Embryonic facial prominence (tissue), 1 donor: Measurements from ENCODE around the gene RAPGEF2.
"Not testable (repeated sequence)": the region's sequence is repeated elsewhere in the genome, so short reads cannot be mapped to it uniquely, and the experiment has no call there.

Experiments
- DNase-seq: peaks from one replicate; pipeline ENCODE4 v3.0.0-alpha.2; 2016; ENCODE audit errors: extremely low spot score

The RAPGEF2 gene

GRCh38 chr4:159369256-159369655 is 266.4 kb downstream of the RAPGEF2 start:
- no peak for DNase-seq

- no peak for DNase-seq
These were observed 267.4 kb downstream of the RAPGEF2 start for GRCh38 chr4:159370286-159370685.

- DNase-seq: no peak
These were observed 272.1 kb downstream of the RAPGEF2 start for GRCh38 chr4:159374749-159375530.

- DNase-seq: no peak
These were observed 273.4 kb downstream of the RAPGEF2 start for GRCh38 chr4:159376289-159376688.

GRCh38 chr4:159378056-159378616 is 275.3 kb downstream of the RAPGEF2 start:
- no peak for DNase-seq

GRCh38 chr4:159379064-159379463 is 276.2 kb downstream of the RAPGEF2 start:
- DNase-seq: not testable (repeated sequence)

- no peak for DNase-seq
These were observed 277.0 kb downstream of the RAPGEF2 start for GRCh38 chr4:159379836-159380235.

GRCh38 chr4:159382856-159383561 is 280.1 kb downstream of the RAPGEF2 start:
- no peak for DNase-seq

GRCh38 chr4:159383562-159383931 is 280.7 kb downstream of the RAPGEF2 start:
- DNase-seq: no peak

- no peak for DNase-seq
These were observed 281.1 kb downstream of the RAPGEF2 start for GRCh38 chr4:159384017-159384416.

GRCh38 chr4:159384632-159385031 is 281.8 kb downstream of the RAPGEF2 start:
- DNase-seq: no peak

- DNase-seq: no peak
These were observed 283.7 kb downstream of the RAPGEF2 start for GRCh38 chr4:159386620-159387019.

GRCh38 chr4:159389756-159390155 is 286.9 kb downstream of the RAPGEF2 start:
- DNase-seq: no peak

GRCh38 chr4:159390648-159391047 is 287.8 kb downstream of the RAPGEF2 start:
- no peak for DNase-seq

GRCh38 chr4:159395693-159396092 is 292.8 kb downstream of the RAPGEF2 start:
- no peak for DNase-seq

GRCh38 chr4:159396151-159396550 is 293.3 kb downstream of the RAPGEF2 start:
- no peak for DNase-seq

- no peak for DNase-seq
These were observed 295.4 kb downstream of the RAPGEF2 start for GRCh38 chr4:159398236-159398638.

GRCh38 chr4:159400558-159401225 is 297.8 kb downstream of the RAPGEF2 start:
- peak; percentile 27 for DNase-seq

GRCh38 chr4:159401226-159401712 is 298.4 kb downstream of the RAPGEF2 start:
- no peak for DNase-seq

- DNase-seq: no peak
These were observed 299.0 kb downstream of the RAPGEF2 start for GRCh38 chr4:159401791-159402380.
